Measurements from ENCODE around the gene MYBL2.

The MYBL2 gene

DNA sequence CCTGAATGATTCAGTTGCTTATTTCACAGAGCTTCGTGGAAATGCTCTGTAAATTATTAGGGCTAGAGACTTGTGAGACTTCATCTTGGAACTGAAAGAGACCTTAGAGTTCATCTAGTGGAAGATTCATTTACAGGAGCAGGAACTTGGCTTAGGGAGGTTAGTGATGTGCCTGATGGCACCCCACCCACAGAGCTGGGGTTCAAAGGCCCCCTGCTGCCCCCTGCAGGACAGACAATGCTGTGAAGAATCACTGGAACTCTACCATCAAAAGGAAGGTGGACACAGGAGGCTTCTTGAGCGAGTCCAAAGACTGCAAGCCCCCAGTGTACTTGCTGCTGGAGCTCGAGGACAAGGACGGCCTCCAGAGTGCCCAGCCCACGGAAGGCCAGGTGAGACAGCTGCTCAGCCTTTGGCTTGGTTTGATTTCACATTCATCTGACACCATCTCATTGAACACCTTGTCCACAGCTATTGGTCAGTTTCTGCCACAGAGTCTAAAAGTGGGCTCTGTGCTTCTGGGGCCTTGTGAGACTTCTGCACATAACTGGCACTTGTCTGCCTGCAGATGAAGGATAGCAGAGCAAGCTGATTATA is 25.1 kb downstream of the MYBL2 start:
- TF ChIP-seq, protein P1, sequence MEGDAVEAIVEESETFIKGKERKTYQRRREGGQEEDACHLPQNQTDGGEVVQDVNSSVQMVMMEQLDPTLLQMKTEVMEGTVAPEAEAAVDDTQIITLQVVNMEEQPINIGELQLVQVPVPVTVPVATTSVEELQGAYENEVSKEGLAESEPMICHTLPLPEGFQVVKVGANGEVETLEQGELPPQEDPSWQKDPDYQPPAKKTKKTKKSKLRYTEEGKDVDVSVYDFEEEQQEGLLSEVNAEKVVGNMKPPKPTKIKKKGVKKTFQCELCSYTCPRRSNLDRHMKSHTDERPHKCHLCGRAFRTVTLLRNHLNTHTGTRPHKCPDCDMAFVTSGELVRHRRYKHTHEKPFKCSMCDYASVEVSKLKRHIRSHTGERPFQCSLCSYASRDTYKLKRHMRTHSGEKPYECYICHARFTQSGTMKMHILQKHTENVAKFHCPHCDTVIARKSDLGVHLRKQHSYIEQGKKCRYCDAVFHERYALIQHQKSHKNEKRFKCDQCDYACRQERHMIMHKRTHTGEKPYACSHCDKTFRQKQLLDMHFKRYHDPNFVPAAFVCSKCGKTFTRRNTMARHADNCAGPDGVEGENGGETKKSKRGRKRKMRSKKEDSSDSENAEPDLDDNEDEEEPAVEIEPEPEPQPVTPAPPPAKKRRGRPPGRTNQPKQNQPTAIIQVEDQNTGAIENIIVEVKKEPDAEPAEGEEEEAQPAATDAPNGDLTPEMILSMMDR (IDR thresholded peaks at IDR 0.05; ENCODE audit: control extremely low read depth, extremely low read depth, low read depth, missing control alignments), result peak; percentile 68
- ChIA-PET CTCF (interaction anchor here (0.6 to 3.4 kb wide), 42 partner anchors 8 to 429 kb away, joined by 3 to 108 read pairs (median 4); partner anchors contain the start of gene IFT52), POLR2A (interaction anchor here (1.7 kb wide), 1 partner anchor 235 kb away, joined by 4 read pairs; no protein-coding TSS in a partner anchor)
- peak; percentile 80 for DNase-seq (ENCODE audit: extremely low spot score)

DNA sequence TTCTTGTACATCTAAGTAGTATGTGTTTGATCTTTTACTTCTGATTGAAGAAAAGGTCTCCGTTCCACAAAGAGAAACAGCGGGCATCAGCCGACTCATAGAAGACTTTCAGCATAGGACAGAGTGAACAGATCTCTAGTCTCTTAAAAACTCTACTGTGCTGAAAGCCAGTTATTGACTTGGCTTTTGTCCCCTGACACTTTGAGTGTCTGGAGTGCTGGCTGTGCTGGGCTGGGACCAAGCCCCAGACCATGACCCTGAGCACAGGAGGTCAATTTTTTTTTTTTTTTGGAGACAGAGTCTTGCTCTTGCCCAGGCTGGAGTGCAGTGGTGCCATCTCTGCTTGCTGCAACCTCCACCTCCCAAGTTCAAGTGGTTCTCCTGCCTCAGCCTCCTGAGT is 27.8 kb downstream of the MYBL2 start:
- POLR2A ChIA-PET, result no interaction called here
- TF ChIP-seq, protein P1 (IDR thresholded peaks at IDR 0.05; ENCODE audit: control extremely low read depth, extremely low read depth, low read depth, missing control alignments), result no peak
- CTCF ChIA-PET, result no interaction called here
- DNase-seq (ENCODE audit: extremely low spot score), result no peak

DNA sequence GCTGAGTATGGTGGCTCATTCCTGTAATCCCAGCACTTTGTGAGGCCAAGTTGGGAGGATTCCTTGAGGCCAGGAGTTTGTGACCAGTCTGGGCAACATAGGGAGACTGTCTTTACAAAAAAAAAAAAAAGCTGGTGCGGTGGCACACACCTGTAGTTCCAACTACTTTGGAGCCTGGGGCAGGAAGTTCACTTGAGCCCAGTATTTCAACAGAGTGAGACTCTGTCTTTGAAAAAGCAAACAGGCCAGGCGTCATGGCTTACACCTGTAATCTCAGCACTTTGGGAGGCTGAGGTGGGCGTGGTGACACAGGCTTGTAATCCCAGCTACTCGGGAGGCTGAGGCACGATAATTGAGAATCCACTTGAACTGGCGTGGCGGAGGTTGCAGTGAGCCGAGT is 28.7 kb downstream of the MYBL2 start:
- TF ChIP-seq, protein P1 (IDR thresholded peaks at IDR 0.05; ENCODE audit: control extremely low read depth, extremely low read depth, low read depth, missing control alignments), result no peak
- no peak for DNase-seq (ENCODE audit: extremely low spot score)
- ChIA-PET POLR2A (no interaction called here), CTCF (interaction anchor here (1.5 kb wide), 1 partner anchor 158 kb away, joined by 4 read pairs; no protein-coding TSS in a partner anchor)

DNA sequence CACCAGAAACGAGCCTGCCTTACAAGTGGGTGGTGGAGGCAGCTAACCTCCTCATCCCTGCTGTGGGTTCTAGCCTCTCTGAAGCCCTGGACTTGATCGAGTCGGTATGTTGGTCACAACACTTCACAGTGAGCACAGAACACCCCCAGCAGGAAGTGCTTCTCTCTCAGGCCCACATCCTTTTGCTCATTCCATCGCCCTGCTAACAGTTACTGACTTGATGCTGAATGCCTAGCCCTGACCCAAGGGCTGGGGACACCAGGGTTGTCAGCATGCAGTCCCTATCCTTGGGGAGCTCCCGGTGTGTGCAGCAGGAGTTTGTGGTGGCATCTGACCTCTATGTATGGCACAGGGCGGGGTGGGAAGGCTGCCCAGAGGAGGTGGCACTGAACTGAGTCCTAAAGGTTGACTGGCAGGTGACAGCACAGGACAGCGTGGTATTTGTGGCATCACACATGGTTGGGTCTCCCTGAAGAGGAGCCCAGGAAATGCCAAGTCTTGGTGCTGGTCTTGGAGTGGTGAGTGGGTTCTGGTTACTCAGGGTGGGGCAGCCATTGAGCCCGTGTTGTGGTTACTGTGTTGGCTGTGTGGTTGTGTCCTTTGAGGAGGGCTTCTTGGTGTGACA is 33.1 kb downstream of the MYBL2 start:
- TF ChIP-seq, protein P1 (IDR thresholded peaks at IDR 0.05; ENCODE audit: control extremely low read depth, extremely low read depth, low read depth, missing control alignments), result no peak
- CTCF ChIA-PET, result interaction anchor here (1.0 to 2.7 kb wide), 2 partner anchors 7 to 8 kb away, joined by 4 to 8 read pairs; no protein-coding TSS in a partner anchor
- POLR2A ChIA-PET, result no interaction called here
- no peak for DNase-seq (ENCODE audit: extremely low spot score)

DNA sequence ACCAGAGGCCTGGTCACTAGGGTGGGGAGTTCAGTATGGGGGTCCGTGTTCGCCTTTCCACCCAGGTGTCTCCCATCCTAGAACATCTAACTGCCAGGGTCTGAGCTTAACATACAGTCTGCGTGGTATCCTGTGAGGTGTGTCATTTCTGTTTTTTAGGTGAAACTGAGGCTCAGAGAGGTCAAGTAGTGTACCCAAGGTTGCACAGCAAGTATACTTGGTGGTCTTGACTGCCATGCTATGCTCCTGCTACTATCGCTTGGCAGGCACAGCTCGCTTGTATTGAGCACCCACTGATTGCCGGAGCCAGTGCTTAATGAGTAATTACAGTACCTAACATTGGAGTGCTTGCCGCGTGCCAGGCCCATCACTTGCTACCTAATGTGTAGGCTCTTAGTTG is 33.7 kb downstream of the MYBL2 start:
- ChIA-PET CTCF (interaction anchor here (1.0 to 2.7 kb wide), 3 partner anchors 7 to 10 kb away, joined by 3 to 8 read pairs (median 4); no protein-coding TSS in a partner anchor), POLR2A (no interaction called here)
- TF ChIP-seq, protein P1 (IDR thresholded peaks at IDR 0.05; ENCODE audit: control extremely low read depth, extremely low read depth, low read depth, missing control alignments), result no peak
- no peak for DNase-seq (ENCODE audit: extremely low spot score)

DNA sequence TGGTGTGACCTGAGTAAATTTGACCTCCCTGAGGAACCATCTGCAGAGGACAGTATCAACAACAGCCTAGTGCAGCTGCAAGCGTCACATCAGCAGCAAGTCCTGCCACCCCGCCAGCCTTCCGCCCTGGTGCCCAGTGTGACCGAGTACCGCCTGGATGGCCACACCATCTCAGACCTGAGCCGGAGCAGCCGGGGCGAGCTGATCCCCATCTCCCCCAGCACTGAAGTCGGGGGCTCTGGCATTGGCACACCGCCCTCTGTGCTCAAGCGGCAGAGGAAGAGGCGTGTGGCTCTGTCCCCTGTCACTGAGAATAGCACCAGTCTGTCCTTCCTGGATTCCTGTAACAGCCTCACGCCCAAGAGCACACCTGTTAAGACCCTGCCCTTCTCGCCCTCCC is 35.6 kb downstream of the MYBL2 start:
- ChIA-PET CTCF (interaction anchor here (1.0 to 2.7 kb wide), 3 partner anchors 9 to 21 kb away, joined by 3 to 8 read pairs (median 7); no protein-coding TSS in a partner anchor), POLR2A (no interaction called here)
- no peak for DNase-seq (ENCODE audit: extremely low spot score)
- TF ChIP-seq, protein P1 (IDR thresholded peaks at IDR 0.05; ENCODE audit: control extremely low read depth, extremely low read depth, low read depth, missing control alignments), result no peak

Measured in GM10248 (cell line).